OCI-LY1 (cell line): ENCODE data around the gene ACAA2.

Source experiments
- EZH2 ChIP-seq: fragments of 200-600 bp; sonication (generic), shearing (Covaris generic); IDR thresholded peaks from 2 replicates; pipeline ENCODE4 v1.8.0; 2017; ENCODE audit warnings: borderline replicate concordance, mixed run types, mild to moderate bottlenecking, antibody characterized with exemption, low read length, moderate library complexity, mixed read lengths
- TF ChIP-seq, protein P1 (sequence below): fragments of 200-600 bp; sonication (generic), shearing (Covaris generic); IDR thresholded peaks from 2 replicates; pipeline ENCODE4 v1.5.1; 2017; ENCODE audit warnings: mild to moderate bottlenecking, antibody characterized with exemption, low read length, moderate library complexity, mixed read lengths

DNA sequence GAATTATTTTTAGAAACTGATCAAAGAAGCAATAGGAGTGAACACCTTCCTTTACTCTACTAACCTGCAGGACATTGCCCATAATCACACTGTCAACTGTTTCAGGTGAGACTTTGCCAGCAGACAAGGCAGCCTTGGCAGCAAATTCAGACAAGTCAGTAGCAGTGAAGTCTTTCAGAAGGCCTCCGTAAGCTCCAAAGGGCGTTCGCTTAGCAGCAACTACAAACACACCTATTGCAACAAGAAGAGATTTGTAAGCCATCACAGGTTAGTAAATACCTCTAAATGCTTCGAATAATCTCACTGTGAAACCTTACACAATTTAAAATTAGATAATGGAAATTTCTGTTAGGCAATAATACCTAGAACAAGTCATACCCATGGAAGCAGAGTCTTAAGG, 10.7 kb downstream of the ACAA2 start:
- TF ChIP-seq, protein P1, sequence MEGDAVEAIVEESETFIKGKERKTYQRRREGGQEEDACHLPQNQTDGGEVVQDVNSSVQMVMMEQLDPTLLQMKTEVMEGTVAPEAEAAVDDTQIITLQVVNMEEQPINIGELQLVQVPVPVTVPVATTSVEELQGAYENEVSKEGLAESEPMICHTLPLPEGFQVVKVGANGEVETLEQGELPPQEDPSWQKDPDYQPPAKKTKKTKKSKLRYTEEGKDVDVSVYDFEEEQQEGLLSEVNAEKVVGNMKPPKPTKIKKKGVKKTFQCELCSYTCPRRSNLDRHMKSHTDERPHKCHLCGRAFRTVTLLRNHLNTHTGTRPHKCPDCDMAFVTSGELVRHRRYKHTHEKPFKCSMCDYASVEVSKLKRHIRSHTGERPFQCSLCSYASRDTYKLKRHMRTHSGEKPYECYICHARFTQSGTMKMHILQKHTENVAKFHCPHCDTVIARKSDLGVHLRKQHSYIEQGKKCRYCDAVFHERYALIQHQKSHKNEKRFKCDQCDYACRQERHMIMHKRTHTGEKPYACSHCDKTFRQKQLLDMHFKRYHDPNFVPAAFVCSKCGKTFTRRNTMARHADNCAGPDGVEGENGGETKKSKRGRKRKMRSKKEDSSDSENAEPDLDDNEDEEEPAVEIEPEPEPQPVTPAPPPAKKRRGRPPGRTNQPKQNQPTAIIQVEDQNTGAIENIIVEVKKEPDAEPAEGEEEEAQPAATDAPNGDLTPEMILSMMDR: no peak
- no peak for TF ChIP-seq EZH2
